ENCODE data around the gene IRGC. TPM values are rescaled to one million over a fixed set of nuclear protein-coding genes. Genes with fewer than 3 reads are reported as not detected.
A peak's percentile ranks its signal among the peaks of the same experiment; 100 is the strongest.

The IRGC gene
- total and polyA plus RNA-seq, 2 of the 13 experiments (the other 11 are each of a cell fraction or from before 2014, with no cell fraction given): not detected

DNA sequence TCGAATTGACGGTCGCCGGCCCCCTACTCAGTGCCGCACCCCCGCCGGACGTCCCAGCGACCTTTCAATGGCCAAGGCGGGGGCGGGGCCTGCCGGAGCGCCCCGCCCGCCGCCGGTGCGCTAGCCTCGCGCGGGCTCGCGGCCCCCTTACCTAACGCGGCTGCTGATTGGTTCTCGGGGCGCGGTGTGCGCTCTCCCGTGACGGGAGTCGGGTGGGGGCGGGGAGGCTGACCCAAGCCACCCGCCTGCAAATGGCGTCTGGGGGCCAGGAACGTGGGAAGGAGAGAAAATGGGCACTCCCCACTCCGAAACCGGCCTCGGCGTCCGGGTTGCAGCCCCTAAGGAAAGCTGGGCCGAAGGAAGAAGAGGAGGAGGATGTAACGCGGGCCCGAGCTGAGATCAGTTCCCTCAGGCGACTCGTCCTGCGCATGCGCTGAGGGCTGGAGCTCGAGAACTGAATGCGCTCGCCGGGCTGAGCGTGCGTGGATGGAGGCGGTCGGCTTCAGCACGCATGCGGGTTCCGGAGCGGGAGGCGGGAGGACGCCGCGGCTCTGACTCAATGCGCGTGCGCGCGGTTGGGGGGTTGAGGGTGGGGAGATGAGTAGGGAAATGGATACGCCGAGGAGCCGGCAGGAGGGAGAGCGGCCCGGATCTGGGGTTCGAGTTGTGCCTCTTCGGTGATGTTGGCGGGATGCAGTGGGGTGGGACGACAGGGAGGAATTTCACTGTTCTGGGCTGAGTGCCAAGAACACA is 38.8 kb downstream of the IRGC start, which contains the start of gene SMG9 (continued):
- TF ChIP-seq, protein P1, sequence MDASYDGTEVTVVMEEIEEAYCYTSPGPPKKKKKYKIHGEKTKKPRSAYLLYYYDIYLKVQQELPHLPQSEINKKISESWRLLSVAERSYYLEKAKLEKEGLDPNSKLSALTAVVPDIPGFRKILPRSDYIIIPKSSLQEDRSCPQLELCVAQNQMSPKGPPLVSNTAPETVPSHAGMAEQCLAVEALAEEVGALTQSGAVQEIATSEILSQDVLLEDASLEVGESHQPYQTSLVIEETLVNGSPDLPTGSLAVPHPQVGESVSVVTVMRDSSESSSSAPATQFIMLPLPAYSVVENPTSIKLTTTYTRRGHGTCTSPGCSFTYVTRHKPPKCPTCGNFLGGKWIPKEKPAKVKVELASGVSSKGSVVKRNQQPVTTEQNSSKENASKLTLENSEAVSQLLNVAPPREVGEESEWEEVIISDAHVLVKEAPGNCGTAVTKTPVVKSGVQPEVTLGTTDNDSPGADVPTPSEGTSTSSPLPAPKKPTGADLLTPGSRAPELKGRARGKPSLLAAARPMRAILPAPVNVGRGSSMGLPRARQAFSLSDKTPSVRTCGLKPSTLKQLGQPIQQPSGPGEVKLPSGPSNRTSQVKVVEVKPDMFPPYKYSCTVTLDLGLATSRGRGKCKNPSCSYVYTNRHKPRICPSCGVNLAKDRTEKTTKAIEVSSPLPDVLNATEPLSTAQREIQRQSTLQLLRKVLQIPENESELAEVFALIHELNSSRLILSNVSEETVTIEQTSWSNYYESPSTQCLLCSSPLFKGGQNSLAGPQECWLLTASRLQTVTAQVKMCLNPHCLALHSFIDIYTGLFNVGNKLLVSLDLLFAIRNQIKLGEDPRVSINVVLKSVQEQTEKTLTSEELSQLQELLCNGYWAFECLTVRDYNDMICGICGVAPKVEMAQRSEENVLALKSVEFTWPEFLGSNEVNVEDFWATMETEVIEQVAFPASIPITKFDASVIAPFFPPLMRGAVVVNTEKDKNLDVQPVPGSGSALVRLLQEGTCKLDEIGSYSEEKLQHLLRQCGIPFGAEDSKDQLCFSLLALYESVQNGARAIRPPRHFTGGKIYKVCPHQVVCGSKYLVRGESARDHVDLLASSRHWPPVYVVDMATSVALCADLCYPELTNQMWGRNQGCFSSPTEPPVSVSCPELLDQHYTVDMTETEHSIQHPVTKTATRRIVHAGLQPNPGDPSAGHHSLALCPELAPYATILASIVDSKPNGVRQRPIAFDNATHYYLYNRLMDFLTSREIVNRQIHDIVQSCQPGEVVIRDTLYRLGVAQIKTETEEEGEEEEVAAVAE (CRISPR knock-in tag; IDR thresholded peaks at IDR 0.05; ENCODE audit: borderline replicate concordance): 0 out of 2 replicates have a peak, but pooled peaks have one; percentile 52
- peak; percentile 68; the same call in 1 of the 2 replicates for TF ChIP-seq ZNF263 (CRISPR knock-in tag; IDR thresholded peaks at IDR 0.05)
- no peak; the same call in 1 of the 2 replicates for TF ChIP-seq EEA1 (CRISPR knock-in tag; IDR thresholded peaks at IDR 0.05; ENCODE audit: borderline replicate concordance)
- peak; percentile 71 for TF ChIP-seq SAP130 (CRISPR knock-in tag; IDR thresholded peaks at IDR 0.05; ENCODE audit: low read depth)
- TF ChIP-seq ZNF34 (CRISPR knock-in tag; IDR thresholded peaks at IDR 0.05; ENCODE audit: borderline replicate concordance): 0 out of 2 replicates have a peak, but pooled peaks have one; percentile 42
- TF ChIP-seq CHD2 (IDR thresholded peaks at IDR 0.05; ENCODE audit: low read depth, low read length): peak; percentile 84
- TF ChIP-seq KLF15 (CRISPR knock-in tag; IDR thresholded peaks at IDR 0.05; ENCODE audit: borderline replicate concordance): peak; percentile 41; the same call in 1 of the 2 replicates
- 0 out of 2 replicates have a peak, but pooled peaks have one; percentile 28 for TF ChIP-seq ZNF235 (CRISPR knock-in tag; IDR thresholded peaks at IDR 0.05; ENCODE audit: borderline replicate concordance)
- TF ChIP-seq, protein P2, sequence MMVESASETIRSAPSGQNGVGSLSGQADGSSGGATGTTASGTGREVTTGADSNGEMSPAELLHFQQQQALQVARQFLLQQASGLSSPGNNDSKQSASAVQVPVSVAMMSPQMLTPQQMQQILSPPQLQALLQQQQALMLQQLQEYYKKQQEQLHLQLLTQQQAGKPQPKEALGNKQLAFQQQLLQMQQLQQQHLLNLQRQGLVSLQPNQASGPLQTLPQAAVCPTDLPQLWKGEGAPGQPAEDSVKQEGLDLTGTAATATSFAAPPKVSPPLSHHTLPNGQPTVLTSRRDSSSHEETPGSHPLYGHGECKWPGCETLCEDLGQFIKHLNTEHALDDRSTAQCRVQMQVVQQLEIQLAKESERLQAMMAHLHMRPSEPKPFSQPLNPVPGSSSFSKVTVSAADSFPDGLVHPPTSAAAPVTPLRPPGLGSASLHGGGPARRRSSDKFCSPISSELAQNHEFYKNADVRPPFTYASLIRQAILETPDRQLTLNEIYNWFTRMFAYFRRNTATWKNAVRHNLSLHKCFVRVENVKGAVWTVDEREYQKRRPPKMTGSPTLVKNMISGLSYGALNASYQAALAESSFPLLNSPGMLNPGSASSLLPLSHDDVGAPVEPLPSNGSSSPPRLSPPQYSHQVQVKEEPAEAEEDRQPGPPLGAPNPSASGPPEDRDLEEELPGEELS (CRISPR knock-in tag; IDR thresholded peaks at IDR 0.05): peak; percentile 61; the same call in 1 of the 2 replicates
- TF ChIP-seq FOSL2 (CRISPR knock-in tag; IDR thresholded peaks at IDR 0.05): peak; percentile 21
- TF ChIP-seq, protein P3, sequence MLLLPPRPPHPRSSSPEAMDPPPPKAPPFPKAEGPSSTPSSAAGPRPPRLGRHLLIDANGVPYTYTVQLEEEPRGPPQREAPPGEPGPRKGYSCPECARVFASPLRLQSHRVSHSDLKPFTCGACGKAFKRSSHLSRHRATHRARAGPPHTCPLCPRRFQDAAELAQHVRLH (CRISPR knock-in tag; IDR thresholded peaks at IDR 0.05; ENCODE audit: borderline replicate concordance, low read depth): peak; percentile 51; the same call in 1 of the 2 replicates
- TF ChIP-seq, protein P4, sequence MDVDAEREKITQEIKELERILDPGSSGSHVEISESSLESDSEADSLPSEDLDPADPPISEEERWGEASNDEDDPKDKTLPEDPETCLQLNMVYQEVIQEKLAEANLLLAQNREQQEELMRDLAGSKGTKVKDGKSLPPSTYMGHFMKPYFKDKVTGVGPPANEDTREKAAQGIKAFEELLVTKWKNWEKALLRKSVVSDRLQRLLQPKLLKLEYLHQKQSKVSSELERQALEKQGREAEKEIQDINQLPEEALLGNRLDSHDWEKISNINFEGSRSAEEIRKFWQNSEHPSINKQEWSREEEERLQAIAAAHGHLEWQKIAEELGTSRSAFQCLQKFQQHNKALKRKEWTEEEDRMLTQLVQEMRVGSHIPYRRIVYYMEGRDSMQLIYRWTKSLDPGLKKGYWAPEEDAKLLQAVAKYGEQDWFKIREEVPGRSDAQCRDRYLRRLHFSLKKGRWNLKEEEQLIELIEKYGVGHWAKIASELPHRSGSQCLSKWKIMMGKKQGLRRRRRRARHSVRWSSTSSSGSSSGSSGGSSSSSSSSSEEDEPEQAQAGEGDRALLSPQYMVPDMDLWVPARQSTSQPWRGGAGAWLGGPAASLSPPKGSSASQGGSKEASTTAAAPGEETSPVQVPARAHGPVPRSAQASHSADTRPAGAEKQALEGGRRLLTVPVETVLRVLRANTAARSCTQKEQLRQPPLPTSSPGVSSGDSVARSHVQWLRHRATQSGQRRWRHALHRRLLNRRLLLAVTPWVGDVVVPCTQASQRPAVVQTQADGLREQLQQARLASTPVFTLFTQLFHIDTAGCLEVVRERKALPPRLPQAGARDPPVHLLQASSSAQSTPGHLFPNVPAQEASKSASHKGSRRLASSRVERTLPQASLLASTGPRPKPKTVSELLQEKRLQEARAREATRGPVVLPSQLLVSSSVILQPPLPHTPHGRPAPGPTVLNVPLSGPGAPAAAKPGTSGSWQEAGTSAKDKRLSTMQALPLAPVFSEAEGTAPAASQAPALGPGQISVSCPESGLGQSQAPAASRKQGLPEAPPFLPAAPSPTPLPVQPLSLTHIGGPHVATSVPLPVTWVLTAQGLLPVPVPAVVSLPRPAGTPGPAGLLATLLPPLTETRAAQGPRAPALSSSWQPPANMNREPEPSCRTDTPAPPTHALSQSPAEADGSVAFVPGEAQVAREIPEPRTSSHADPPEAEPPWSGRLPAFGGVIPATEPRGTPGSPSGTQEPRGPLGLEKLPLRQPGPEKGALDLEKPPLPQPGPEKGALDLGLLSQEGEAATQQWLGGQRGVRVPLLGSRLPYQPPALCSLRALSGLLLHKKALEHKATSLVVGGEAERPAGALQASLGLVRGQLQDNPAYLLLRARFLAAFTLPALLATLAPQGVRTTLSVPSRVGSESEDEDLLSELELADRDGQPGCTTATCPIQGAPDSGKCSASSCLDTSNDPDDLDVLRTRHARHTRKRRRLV (CRISPR knock-in tag; IDR thresholded peaks at IDR 0.05): peak; percentile 92
- peak; percentile 54; the same call in 1 of the 2 replicates for TF ChIP-seq ZKSCAN8 (CRISPR knock-in tag; IDR thresholded peaks at IDR 0.05; ENCODE audit: borderline replicate concordance)
- TF ChIP-seq, protein P5, sequence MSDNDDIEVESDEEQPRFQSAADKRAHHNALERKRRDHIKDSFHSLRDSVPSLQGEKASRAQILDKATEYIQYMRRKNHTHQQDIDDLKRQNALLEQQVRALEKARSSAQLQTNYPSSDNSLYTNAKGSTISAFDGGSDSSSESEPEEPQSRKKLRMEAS (IDR thresholded peaks at IDR 0.05): peak; percentile 66
- no peak for TF ChIP-seq ZNF781 (CRISPR knock-in tag; IDR thresholded peaks at IDR 0.05; ENCODE audit: borderline replicate concordance, not compliant biosample characterization)
- TF ChIP-seq GFI1 (CRISPR knock-in tag; IDR thresholded peaks at IDR 0.05; ENCODE audit: borderline replicate concordance): peak; percentile 31; the same call in 1 of the 2 replicates

Data from HepG2 (cell line).